NCI-H2196 (cell line): Measurements from ENCODE around the gene SPATA31A7.
"Not testable (repeated sequence)": the region's sequence is repeated elsewhere in the genome, so short reads cannot be mapped to it uniquely, and the experiment has no call there.

Experiments used
- DNase-seq: peaks from one replicate; lab custom pipeline; 2025; ENCODE audit not compliant: unreplicated experiment; lab: John Stamatoyannopoulos, UW

Gene SPATA31A7

DNA sequence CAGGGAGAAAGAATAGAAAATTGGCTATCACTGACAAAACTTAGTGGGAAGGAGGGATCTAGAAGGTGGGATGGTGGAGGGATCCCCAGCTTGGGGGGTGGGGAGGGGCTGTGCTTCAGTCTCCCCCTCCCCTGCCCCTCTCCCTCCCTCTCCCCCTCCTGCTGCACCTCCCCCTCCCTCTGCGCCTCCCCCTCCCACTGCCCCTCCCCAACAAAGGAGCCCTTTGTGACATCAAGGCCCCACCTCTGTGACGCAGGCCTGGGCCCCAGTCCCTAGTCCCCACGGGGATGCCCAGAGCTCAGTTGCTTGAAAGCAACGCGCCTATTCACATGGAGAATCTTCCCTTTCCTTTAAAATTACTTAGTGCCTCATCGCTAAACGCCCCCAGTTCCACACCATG, at the start of gene SPATA31A7:
Gene SPATA31A7, plus strand, starts transcription at position 301 of the 400 bp plus-strand sequence. Its CDS starts 29 bp downstream, at position 330.
- not testable (repeated sequence) for DNase-seq

DNA sequence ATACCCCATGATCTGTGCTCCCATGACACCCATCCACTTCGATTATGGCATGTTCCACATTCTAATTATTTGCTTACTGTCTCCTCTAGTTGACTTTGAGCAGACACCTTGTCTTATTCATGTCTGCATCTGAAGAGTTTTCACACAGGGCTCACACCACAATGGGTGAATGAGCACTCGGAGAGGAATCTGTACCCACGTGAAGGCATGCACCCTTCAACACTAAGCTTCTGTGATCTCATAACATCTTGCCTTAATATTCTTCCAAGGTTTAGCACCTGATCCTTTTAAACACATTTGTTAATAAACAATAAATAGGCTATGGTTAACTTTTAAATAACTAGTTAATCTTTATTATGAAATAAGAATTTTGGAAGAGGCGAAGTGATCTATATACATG, 36.6 kb downstream of the SPATA31A7 start:
- DNase-seq: not testable (repeated sequence)
